CD4-positive, alpha-beta T cell treated with Interleukin-15 for 4 hours (primary cell): Measurements from ENCODE around the gene GRHL3.

Source experiments
- DNase-seq: peaks from one replicate; pipeline ENCODE4 v3.0.0-alpha.2; 2020; ENCODE audit warnings: low spot score

The GRHL3 gene

DNA sequence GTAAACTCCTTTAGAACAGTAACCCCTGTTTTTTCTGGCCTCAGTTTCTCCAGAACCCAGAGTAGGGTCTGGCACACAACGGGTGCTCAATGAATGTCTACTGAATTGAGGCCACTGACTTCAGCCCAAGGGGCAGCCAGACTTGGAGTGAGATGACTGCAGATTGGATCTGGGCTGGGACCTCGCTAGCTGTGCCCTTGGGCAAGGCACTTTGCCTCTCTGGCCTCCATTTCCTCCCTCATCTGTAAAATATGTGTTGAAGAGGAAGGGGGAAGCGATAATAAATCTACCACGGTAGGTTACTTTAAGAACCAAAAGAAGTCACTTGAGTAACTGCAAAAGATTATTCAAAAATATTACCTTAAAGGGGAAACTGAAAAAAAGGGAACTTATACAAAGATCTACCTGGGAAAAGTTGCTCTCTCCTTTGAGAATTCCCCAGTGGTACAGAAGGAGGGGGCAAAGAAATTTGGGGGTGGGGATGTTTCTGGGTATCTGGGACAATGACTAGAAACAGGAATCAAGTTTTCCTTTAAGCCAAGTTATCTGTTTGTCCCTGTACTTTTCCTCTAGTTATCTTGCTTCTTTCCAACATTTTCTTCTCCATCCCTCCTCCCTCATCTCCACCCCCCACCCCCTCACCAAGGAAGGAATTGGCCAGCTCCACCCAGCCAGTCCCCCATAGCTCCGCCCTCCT, 394 bp upstream of the GRHL3 start:
- no peak for DNase-seq

DNA sequence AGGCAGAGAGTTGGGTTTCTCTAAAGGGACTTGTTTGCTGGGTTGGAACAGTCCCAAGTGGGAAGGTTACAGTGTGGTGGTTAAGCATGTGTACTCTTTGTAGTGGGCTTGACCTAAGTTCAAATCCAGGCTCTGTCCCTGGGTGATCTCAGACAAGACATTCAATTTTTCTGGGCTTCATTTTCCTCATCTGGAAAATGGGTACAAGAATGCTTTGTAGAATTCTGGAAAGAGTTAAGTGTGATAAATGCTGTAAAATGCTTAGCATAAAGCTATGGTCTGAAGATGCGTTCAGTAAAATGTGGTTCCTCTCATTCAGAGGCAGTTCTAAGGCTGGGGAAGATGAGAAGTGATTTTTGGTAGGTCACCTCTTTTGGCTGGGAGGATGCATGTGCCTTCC, 805 bp downstream of the GRHL3 start:
- no peak for DNase-seq

DNA sequence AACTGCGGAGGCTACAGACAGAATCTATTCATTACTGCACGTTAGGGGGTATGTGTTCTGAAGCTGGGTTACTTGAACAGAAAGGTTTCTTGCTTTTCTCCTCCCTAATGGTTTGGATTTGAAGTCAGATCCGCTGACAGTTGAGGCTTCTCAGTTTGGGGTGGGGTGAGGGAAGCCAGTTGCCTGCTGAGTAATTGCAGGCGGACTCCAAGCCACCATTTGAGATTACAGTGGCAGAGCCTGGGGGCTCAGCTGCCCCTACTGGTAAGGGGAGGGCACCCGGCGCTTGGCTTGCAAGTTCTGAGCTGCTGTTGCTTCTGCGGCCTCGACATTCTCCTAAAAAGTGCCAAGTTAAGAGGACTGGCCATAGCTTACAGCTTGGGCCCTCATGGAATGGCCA, 2.0 kb downstream of the GRHL3 start:
- DNase-seq: no peak

DNA sequence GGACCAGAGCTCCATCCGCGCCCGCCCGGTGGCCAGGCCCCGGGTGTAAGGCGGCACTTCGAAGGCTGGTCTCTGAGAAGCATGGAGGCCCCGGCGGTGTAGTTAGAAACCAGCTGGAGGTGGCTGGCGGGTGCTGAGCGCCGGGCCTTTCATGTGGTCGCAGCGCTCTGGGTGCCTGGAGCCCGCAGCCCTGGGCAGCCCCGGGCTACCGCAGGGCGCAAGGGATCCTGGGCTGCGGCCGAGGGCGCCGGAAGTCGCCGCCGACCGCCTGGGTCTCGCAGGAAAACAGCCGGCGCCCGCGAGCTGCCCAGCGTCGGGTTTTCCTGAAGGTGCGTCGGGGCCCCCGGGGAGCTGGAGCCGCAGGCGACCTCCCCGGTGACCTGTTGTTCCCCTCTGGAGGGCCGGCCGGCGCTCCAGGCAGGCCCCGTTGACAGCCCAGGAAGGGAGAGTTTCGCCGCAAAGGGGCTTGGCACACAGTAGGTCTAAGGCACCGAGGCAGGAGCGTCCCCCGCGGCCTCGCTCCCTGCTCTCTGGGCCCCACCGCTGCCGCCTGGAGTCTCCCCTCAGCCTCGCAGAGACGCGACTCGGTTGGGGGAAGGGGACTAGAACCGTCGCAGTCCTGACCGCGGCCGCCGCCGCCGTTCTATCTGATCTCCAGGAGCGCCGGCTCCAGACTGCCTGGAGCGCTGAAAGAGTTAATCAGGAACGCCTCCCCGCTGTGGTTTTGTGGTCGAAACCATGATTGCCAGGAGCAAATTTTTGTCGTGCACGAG, 2.7 kb downstream of the GRHL3 start:
- DNase-seq: peak; percentile 55

DNA sequence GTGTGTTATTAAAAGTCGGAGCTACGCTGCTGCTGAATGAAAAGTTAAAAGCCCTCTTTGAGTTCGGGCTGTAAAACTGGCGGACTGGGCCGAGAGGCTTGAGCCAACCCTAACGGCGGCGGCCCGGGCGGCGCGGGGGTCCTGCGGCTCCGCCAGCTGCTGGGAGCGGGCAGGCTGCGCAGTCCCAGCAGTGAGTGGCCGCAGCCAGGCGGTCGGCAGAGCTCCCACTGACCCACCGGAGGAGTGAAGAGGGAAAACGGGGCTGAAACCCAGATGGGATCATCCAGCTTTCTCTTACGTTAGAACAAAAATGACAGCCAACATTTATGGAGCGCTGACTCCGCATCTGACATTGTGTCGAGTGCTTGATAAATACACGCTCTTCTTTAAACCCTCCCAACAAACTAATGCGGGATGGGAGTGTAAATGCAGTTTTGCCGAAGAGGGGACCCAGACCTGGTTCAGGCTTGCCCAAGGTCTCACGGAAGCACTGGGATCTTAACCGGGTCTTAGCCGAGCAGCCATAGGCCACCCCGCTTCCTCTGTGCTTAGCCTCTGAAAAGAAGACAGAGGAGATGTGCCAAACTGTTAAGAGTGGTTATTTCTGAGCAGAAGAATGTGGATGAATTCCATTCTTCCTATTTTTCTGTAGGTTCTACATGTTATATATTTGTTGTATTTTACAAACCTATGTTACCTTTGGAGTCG, 3.5 kb downstream of the GRHL3 start:
- DNase-seq: no peak

DNA sequence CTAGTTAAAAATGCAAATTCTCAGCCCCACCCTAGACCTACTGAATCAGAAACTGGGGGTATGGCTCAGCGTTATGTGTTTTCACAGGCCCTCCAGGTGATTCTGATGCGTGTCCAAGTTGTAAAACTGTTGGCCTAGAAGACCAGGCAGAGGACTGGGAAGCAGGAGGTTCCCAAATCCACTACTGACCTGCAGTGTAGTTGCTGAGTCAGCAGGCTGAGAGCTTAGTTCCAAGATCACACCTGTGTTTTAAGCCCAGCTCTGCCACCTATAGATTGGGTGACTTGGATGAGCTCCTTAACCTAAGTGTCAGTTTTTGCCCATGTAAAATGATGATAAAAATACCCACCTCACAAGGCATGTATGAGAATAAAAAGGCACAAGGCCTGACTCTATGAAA, 4.1 kb downstream of the GRHL3 start:
- no peak for DNase-seq

DNA sequence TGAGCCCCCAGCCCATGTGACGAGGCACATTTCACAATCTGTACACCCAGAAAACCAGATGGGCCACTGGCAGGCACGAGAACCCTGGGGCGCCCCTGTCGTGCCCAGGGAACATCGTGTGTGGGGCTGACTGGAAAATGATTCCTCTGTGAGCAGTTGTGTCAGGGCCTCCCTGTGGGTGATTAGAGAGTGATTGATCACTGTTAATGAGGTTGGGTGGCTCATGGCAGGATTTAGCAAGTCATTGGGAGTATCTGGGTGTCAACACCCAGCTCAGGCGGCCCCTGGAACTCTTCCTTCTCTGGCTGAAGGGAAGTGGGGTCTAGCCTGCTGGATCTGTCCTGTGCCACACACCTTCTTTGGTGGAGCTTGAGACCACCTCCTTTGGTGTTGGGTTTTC, 5.7 kb downstream of the GRHL3 start:
- DNase-seq: no peak

DNA sequence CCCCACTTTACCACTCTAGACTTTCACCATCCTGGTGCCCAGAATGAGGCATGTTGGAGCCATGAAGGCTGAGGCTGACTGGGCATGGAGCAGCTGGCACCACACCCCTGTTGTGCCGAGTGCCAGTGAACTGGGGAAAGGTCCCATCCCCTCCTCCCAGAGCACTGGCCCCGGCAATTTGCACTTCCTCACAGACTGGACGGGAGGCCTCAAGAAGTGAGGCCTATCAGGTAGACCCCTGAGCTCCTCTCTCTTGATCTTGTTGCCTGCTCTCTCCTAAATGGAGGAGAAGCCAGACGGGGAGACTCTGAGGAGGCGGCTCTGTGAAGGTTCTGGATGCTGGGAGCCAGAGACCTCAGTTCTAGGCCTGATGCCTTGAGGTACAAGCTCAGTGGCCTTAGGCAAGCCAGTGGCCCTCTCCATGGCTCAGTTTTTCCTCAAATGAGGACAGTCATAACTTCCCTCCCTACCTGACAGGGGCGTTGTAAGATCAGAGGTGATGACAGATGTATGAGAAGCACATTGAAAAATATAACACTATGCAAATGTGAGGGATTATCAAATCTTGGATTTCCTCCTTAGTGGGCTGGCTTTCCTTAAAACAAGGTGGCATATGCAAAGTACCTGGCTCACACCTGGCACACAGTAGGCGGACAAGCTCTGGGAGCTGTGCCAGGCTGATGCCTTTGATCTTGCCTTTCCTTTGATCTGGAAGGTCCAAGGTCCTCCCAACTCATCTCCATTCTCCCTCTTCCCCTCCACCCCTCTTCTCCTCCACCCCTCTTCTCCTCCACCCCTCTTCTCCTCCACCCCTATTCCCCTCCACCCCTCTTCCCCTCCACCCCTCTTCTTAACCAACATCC, 6.7 kb downstream of the GRHL3 start:
- no peak for DNase-seq

DNA sequence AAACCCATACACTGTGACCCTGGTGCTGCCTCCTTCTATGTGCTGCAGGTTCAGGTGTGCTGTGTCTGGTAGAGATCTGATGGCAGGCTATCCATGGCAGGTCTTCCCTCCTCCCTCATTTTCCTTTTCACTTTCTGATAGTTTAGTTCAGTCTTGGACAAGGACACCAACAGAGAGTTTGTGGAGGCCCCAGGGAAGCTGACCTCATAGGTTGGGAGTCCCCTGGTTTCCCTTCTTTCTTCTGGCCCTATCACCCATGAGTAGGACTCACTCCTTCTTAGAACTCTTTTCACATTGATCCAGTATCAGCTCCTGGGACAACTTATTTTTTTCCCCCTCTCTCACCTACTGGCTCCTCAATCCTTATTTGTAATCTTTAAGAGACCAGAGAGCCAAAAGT, 8.3 kb downstream of the GRHL3 start:
- no peak for DNase-seq

DNA sequence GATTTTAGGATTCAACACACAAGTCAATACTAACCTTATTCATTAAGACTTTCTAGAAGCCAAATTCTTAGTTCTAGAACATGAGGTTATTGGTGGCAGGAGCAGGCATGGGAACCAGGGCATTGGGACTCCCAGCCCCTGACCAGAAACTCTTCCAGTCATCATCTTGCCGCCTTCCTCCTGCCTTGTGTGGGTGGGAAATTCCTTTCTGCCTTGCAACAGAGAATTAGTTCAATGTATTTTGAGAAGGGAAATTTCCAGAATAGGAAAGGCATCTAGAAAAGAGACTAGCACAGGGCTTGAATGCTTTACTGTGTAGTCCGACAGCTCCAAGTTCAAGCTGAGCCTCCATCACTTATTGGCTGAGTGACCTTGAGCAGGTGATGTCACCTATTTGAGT, 8.7 kb downstream of the GRHL3 start:
- no peak for DNase-seq

DNA sequence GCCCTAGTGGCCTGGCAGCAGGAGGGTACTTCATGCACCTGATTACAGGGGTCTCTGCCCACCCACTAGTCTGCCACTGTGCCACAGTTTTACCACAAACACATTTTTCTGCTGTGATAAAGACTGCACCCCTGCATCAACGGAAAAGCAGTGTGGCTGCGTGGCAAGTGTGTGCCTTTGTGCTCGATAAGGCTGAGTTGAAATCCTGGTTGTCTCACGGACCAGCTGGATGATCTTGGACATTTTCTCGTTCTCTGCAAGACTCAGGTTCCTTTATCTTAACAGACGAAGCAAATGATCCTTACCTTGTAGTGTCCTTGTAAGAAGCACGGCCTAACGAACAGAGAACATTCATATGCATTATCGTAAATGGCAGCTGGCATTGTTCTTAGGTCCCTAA, 10.2 kb downstream of the GRHL3 start:
- DNase-seq: no peak

DNA sequence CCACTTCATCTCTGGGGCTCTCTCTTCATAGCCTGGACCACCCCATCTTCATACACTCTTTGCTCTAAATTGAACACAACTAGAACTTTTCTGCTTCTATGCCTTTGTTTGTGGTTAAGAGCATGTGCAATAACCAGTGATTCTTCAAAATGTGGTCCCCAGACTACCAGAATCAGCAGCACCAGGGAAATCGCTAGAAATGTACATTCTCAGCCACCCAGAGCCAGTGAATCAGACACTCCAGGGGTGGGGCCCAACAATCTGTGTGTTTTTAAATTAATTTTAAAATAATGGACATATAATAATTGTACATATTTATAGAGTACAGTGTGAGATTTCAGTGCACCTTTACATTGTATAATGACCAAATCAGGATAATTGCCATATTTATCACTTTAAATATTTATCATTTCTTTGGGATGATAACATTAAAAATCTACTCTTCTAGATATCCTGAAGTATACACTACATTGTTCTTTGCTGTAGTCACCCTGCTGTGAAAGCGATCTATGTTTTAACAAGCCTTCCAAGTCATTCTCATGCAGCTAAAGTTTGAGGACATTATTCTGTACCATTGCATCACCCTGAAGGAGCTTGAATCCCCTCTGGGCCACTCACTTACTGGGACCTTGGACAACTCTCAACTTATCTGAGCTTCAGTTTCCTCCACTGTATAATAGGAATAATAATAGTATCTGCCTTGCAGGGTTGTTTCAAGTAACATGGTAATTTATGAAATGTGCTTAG, 10.8 kb downstream of the GRHL3 start:
- no peak for DNase-seq

DNA sequence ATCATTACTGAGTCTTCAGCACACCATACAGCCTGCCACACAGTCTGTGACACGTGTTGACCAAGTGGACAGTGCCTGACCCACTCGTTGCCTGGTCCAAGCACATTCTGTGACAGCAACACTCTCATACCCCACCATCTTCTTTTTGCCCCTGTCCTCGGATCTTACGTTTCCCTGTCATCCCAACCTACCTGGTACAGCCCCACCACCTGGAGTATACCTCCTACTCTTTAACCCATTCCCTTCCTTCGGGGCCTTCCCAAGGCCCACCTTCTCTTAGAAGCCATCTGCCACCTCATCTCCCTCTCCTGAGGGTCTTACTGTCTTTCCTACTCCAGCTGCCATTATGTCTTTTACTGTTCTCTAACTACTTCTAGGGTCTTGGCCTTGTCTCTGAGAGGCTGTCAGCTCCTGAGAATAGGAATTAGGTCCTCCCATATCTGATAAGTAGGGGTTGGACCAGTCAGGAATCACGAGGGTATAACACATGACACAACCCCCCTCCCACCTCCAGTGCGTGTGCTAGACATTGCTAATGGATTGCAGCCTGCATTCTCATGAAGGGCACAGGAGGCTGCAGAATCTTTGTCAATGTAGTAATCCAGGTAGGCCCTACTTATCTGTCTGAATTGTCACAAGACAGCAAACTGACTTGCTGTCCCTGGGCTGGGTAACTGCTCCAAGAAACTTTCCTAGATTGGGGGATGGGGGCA, 13.0 kb downstream of the GRHL3 start:
- DNase-seq: no peak

DNA sequence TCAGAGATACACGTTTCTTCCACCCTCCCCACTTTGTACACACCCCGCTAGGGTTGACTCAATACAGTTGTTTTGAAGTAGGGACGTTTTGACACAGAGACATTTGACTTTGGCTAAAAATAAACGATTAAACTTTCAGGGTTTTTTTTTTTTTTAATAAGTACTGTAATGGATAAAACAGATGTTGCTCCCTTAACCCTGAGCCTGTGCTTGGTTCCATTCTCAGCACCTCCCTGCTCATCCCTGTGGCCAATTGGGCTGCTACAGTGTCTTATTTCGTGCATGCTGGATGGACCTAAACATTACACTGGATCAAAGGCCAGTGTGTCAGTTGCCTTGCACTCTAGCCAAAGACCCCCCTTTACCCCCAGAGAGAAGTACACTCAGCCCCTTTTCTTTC, 16.9 kb downstream of the GRHL3 start:
- DNase-seq: no peak

DNA sequence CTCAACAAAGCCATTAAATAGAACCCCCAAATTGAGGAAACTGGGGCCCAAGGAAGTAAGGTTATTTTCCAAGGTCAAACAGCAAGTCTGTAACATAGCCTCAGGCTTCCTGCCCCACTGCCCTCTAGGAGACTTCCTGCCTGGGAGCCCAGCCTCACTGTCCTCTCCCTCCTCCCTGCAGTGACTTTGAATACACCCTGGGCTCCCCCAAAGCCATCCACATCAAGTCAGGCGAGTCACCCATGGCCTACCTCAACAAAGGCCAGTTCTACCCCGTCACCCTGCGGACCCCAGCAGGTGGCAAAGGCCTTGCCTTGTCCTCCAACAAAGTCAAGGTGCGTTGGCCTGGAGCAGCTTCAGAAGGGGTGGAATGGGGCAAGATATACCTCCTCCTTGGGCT, 18.3 kb downstream of the GRHL3 start:
- DNase-seq: no peak

DNA sequence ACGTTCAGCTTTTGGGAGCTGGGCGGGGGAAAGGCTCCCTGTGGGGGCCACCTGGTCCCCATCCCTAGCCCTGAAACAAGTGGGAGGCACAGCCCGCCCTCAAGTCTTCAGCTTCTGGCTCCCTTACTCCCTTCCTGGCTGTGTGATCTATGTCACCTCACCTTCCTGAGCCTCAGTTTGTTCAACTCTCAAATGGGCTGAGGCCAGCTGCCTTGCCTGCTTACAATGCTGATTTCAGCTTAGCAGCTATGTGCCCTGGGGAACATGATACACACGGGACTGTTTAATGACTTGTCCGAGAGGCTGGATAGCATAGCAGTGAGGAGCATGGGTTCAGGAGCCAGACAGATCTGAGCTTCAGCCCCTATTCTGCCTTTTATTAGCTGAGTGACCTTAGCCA, 19.3 kb downstream of the GRHL3 start:
- no peak for DNase-seq

DNA sequence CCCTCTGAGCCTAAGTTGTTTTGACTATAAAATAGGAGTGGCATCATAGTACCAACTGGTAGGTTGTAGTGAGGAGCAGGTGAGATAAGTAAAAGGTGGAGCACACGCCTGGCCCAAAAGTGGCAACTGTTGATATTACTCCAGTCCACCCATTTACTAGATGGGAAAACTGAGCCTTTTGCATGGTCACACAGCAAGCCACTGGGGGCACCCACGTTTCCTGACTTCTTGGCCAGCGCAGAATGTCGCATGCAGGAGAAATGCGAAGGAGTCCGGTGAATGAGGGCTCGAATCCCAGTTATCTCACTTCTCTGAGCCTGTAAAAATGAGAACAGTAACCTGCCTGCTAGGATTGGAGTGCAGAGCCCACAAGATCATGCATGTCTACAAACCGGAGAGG, 20.8 kb downstream of the GRHL3 start:
- DNase-seq: no peak

DNA sequence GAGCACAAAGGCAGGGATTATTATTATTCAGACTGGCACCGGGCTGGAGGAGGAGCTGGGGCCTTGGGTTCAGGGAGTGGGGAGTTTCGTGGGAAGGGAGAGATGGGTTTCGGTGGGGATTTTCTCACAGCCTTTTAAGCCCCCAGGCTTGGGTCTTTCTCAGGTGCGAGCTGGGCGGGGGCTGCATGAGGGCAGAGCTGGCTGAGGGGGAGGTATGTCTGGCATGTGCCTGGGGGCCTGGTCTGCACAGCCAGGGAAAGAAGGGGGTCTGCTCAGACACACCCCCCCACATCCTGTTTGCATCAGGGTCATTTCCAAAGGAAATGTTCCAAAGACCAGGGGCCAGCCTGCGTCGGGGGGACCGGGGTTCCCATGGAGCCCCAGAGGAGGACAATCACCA, 21.6 kb downstream of the GRHL3 start:
- DNase-seq: no peak

DNA sequence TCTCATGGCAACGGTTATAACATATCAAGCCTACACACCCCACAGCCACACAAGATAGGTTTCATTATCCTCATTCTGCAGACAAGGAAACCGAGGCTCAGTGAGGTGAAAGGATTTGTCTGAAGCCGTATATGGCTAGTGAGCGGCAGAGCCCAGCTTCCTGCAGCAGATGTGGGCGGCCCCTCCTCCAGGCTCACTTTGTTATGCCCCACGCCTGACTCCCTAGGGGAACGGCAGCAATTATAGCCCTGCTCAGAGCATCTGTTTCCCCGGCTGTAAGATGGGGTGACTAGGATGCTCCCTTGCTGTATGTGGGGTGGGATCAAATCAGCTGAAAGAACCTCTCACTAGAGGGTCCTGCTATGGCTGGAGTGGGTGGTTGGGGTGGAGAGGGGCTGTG, 22.1 kb downstream of the GRHL3 start:
- DNase-seq: no peak

DNA sequence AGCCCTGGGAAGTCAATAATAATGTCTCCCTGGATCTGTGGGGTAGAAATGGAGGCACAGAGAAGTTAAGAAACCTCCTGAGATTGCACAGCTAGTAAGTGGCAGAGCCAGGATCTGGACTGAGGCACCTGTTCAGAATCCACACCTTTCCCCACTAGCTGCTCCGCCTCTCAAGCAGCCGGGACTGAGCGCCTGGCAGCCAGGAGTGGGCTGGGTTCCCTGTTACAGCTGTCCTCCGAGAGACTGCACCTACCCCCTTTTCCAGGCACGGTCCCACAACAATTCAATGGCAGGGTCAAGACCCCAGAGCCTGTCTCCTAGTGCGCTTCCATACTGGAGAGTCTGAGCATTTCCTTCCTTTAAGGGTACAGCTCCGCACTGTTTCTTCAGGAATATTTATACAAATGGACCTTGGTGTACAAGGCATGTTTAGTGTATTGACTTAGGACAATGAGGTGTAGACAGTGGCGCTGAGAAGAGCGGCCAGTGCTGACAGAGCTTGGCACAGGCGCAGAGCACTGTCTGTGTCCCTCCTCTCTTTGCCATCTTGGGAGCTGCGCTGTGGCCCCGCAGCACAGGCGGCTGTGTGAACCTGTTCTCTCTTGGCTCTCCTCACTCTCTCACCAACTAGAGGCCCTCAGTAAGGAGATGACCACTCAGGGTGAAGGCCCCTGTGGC, 24.4 kb downstream of the GRHL3 start:
- DNase-seq: no peak
